ENCODE data around the gene RFX4. TPM values are rescaled to one million over a fixed set of nuclear protein-coding genes. Genes with fewer than 3 reads are reported as not detected.

The RFX4 gene
- total and polyA plus RNA-seq, 2 of the 13 experiments (the other 11 are each of a cell fraction or from before 2014, with no cell fraction given) = not detected

- 6% methylated on average over 16 of the region's 35 CpGs for WGBS (ENCODE audit: low lambda C conversion rate)
- no peak for DNase-seq (ENCODE audit: low spot score)
- BruUV-seq (replicated peaks) = no TSS peak
- Histone ChIP-seq H3K79me2 (ENCODE audit: insufficient read depth, low read length) (no peaks in the 10 kb centered on the region), H3K9me3 (ENCODE audit: low read length) (no peaks in the 10 kb centered on the region), H3K27me3 (ENCODE audit: control insufficient read depth in 1 of 2, insufficient read depth in 2 of 2, low read length in 2 of 2) (peaks cover 16 to 75% of the 10 kb centered on the region in 2 experiments), H3K4me2 (ENCODE audit: low read depth, low read length) (peak overlapping the region; percentile 23; the same call in 1 of the 2 replicates), H3K4me1 (ENCODE audit: insufficient read depth, low read length) (no peaks in the 10 kb centered on the region), H2AFZ (ENCODE audit: low read length) (no peak overlapping the region), H3K36me3 (replicated peaks in 1 of 2; ENCODE audit: control insufficient read depth in 1 of 2, insufficient read depth in 2 of 2, low read length in 2 of 2) (no peaks in the 10 kb centered on the region), H3K9ac (ENCODE audit: insufficient read depth, low read depth, low read length) (no peak overlapping the region), H3K27ac (ENCODE audit: extremely low read length, insufficient read depth, low read length) (no peak overlapping the region), H3K4me3 (replicated peaks in 1 of 3; ENCODE audit: insufficient read depth in 1 of 3, low read depth in 2 of 3, low read length in 3 of 3) (peak overlapping the region in 1 of 3 experiments; percentile 18; a peak in 1 of 6 replicates), H4K20me1 (ENCODE audit: insufficient read depth, low read length) (no peaks in the 10 kb centered on the region)
- intact Hi-C loops (cut with micrococcal nuclease; ENCODE audit: unreplicated experiment) = no loop called here
- no peak for ATAC-seq
- ChIA-PET POLR2A (no interaction called here), CTCF (ENCODE audit: low intra/inter-chr PET ratio, low total read pairs) (no interaction called here)
- TF ChIP-seq ZNF30 (CRISPR knock-in tag; IDR thresholded peaks at IDR 0.05) = no peak
- TF ChIP-seq ZNF800 (CRISPR knock-in tag; IDR thresholded peaks at IDR 0.05) = peak; percentile 58
- no peak for TF ChIP-seq ONECUT2 (CRISPR knock-in tag; IDR thresholded peaks at IDR 0.05)
- no peak for TF ChIP-seq ZNF83 (CRISPR knock-in tag; IDR thresholded peaks at IDR 0.05; ENCODE audit: borderline replicate concordance)
- TF ChIP-seq POLR2A (IDR thresholded peaks at IDR 0.05; ENCODE audit: insufficient read depth in 1 of 2, low read depth in 2 of 2, low read length in 2 of 2) = no peak
- no peak for TF ChIP-seq ZNF761 (CRISPR knock-in tag; conservative IDR thresholded peaks at IDR 0.05)
- no peak for FAIRE-seq
- in situ Hi-C loops (cut with HindIII; ENCODE audit: extremely low pct_ligation_motif_present, low pct_unique_long_range_greater_than_20kb) = no loop called here
Observed at GRCh38 chr12:106586278-106586802, 3.5 kb downstream of the RFX4 start.
